GM12891 (cell line): ENCODE measurements around the gene SLC25A22.

Experiments
- DNase-seq: peaks from one replicate; pipeline ENCODE4 v3.0.0; 2011; ENCODE audit warnings: low spot score; ENCODE audit not compliant: insufficient read length
- FAIRE-seq: peaks from 2 replicates; lab custom pipeline; 2011; peaks lifted over from hg19 to GRCh38; lab: Jason Lieb, UNC
- PAX5 ChIP-seq: IDR thresholded peaks from 2 replicates; pipeline ENCODE4 v1.6.1; 2011; ENCODE audit warnings: low read length, moderate library complexity, mild to moderate bottlenecking; ENCODE audit not compliant: insufficient read depth, severe bottlenecking
- POLR2A ChIP-seq: IDR thresholded peaks from 2 replicates; pipeline ENCODE4 v1.6.1; 2011; ENCODE audit warnings: low read depth, low read length, control low read depth
- POLR2AphosphoS5 ChIP-seq: IDR thresholded peaks from 2 replicates; pipeline ENCODE4 v1.6.1; 2011; ENCODE audit warnings: low read depth, low read length, control low read depth
- POU2F2 ChIP-seq: IDR thresholded peaks from 2 replicates; pipeline ENCODE4 v1.6.1; 2011; ENCODE audit warnings: low read depth, mild to moderate bottlenecking, control low read depth, low read length, moderate library complexity
- SPI1 ChIP-seq: IDR thresholded peaks from 2 replicates; pipeline ENCODE4 v1.6.1; 2011; ENCODE audit warnings: low read depth, low read length, control low read depth
- TAF1 ChIP-seq: IDR thresholded peaks from 2 replicates; pipeline ENCODE4 v1.6.1; 2011; ENCODE audit warnings: low read depth, low read length, control low read depth

Gene SLC25A22

DNA sequence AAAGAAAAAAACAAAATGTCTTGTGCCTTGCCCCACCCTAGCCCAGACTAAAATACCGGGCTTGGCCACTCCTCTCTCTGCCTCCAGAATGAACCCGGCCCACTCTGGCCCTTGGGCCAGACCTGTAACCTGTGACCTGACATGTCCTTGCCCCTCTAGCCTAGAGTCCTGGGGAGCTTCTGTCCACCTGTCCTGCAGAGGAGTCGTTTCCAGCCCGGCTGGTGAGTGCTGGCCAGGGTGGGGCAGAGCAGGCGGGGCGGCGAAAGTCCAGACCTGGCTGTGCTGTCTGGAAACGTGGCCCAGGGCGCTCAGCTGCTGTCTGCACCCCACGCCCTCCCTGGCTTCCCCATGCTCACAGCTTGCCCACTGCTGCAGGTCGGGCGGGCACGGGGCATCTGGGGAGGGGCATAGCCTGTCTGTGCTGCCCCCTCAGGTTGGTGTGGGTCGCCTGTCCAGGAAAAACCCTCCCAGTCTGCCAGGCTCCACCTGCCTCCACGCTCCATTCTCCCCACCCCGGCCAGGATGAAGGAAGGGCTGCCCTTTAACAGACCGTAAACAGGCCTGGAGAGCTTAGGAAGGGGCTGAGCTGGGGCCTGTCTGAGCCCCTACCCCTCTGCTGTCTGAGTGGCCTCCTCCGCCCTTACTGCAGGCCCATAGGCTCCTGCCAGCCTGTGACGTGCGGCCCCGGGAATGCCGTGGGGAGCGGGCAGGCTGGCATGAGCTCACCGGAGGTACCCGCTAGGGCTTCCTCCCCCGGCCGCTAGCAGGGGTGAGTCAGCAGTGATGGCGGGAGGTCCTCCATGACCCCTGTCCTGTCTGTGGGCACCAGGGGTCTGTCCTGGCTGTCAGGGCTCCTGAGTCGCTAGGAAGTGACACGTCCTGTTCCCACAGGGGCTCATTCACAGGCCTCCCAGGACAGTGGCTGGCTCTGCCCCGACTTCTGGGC, 36.6 kb upstream of the SLC25A22 start:
- no peak for TF ChIP-seq POLR2A
- TF ChIP-seq SPI1, result no peak
- TF ChIP-seq PAX5, result no peak
- DNase-seq, result no peak
- no peak for FAIRE-seq

- no peak for TF ChIP-seq POLR2A
- TF ChIP-seq SPI1, result no peak
- no peak for TF ChIP-seq TAF1
- no peak for TF ChIP-seq POU2F2
- TF ChIP-seq PAX5, result no peak
- TF ChIP-seq POLR2AphosphoS5, result no peak
- no peak for DNase-seq
- FAIRE-seq, result no peak
These were observed 35.8 kb upstream of the SLC25A22 start for GRCh38 chr11:833849-834311.

DNA sequence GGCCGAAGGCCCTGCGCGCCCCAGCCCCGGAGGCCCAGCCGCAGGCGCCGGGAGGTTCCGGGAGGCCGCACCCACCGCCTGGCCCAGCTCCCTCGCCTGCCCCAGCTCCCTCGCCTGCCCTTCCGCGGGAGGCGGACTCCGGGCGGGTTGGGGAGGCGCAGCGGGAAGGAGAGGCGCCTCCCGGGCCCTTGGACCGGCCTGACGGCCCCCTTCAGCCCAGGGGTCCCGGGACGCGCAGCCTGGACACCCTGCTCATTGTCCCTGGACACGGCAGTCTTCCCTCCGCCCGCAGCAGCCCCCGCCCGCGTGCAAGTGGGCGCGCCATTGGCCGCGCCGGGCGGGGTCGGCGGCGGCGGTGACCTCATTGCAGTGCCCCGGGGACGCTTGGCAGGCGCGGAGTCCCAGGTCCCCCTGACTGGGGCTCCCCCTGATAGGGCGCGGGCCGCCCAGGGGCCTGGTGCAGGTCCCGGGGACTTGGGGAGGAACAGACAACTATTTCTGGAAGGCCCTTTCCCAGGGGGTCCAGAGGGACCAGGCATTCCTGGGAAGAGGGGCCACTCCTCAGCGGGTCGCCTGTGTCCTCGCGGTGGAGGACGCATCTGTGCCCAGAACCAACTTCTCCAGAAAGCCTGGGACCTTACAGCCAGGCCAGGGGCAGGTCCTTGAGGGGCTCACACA, 35.2 kb upstream of the SLC25A22 start:
- DNase-seq (no peak), FAIRE-seq (peak; percentile 43)

DNA sequence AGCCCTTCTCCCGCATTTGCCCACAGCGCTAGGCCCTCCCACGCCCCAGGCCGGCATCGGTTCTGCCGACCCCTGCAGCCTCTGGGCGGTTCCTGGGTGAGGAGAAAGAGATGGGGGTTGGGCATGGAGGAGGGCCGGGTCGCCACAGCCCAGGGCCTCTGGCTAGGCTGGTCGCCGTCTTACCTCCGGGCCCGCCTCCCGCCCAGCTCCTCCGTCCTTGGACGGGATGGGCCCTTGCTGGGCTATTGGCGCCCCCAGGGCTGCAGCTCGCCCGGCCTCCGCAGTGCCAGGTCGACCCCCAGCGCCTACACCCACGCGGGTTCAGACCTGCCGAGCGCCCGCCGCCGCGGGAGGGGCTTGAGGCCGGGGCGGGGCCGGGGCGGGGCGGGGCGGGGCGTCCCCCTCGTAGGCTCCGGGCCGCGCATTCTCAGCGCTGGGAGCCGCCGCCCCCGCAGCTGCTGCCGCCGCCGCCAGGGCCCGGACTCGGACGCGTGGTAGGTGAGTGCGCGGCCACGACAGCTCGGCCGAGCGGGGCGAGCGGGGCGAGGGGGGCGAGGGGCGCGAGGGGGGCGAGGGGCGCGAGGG, 34.5 kb upstream of the SLC25A22 start, which contains the start of gene CD151:
CD151 (plus strand) TSS at position 424 of the 585 bp plus-strand sequence. CDS start 3,118 bp downstream, outside the sequence.
- no peak for TF ChIP-seq POLR2AphosphoS5
- no peak for TF ChIP-seq TAF1
- no peak for TF ChIP-seq POU2F2
- TF ChIP-seq SPI1, result no peak
- TF ChIP-seq PAX5, result no peak
- no peak for TF ChIP-seq POLR2A
- FAIRE-seq (peak; percentile 69), DNase-seq (no peak)

More for the DNA sequence above, 35.2 kb upstream of the SLC25A22 start:
- TF ChIP-seq POLR2AphosphoS5 (no peak), TAF1 (no peak), POU2F2 (no peak), POLR2A (no peak), PAX5 (no peak), SPI1 (no peak)

DNA sequence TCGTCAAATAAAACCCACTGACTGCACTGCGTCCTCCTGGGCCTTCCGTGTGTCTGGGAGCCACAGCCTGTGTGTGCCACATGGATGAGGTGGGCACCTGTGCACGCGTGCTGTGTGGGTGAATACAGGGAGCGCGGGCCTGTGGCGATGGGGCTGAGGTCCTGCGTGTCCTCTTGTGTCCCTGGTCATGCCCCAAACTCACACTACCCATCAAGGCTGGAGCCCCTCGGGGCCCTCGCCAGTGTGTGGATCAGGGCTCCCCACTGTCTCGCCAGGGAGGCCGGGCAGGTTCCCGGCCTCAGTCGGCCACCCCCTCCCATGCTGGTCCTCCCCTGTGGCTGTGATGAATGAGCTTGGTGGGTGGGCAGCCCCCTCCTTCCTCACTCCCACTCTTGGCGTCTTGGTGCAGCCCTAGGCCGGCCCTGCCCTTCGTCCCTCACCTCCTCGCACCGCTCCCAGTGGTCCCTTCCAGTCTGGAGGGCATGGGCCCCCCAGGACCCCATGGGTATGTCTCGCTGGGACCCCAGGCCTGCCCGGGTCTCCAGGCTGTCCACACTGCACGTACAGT, 34.0 kb upstream of the SLC25A22 start:
- FAIRE-seq (peak; percentile 61), DNase-seq (no peak)
- TF ChIP-seq PAX5 (no peak), TAF1 (no peak)

DNA sequence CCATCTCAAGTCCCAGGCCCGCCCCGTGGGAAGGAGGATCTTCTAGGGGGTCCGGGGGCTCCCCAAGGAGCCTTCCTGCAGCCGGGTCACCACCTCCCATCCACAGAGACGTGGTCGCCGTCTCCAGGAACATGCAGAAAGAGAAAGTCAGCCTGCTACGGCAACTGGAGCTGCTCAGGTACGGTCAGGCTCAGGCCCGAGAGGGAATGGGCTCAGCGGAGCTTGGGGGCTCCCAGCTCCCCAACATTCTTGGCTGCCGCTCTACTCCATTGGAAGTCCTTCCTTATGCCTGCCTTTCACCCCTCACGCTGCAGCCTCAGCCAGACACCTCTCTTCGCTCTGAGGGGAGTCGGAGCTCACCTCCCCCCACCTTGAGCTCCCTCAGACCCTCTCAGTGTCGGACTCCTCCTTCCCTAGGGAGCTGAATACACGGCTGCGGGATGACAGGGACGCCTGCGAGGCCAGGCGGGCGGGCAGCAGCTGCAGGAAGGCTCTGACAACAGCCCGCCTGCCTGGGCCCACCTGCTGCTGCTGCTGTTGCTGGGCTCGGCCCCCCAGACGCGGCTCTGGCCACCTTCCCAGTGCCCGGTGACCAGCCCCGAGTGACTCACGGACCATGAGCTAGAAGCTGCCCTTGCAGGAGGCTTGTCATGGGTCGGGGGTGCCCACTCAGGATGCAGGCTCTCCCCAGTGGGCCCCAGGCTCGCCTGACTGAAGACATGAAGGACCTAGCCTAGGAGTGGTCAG, 33.2 kb upstream of the SLC25A22 start:
- DNase-seq, result no peak
- TF ChIP-seq PAX5 (no peak), TAF1 (no peak), POU2F2 (no peak), POLR2A (no peak), POLR2AphosphoS5 (no peak), SPI1 (no peak)
- FAIRE-seq, result no peak

- FAIRE-seq, result peak; percentile 82
- no peak for DNase-seq
- TF ChIP-seq PAX5 (no peak), SPI1 (no peak)
These were observed 32.4 kb upstream of the SLC25A22 start for GRCh38 chr11:830295-831117.

GRCh38 chr11:829847-830294, 31.8 kb upstream of the SLC25A22 start:
- DNase-seq (no peak), FAIRE-seq (no peak)
- no peak for TF ChIP-seq SPI1
- no peak for TF ChIP-seq POLR2A
- no peak for TF ChIP-seq TAF1
- no peak for TF ChIP-seq POU2F2
- TF ChIP-seq POLR2AphosphoS5, result no peak
- TF ChIP-seq PAX5, result no peak
